ENCODE measurements around the gene KCNS1.

DNA sequence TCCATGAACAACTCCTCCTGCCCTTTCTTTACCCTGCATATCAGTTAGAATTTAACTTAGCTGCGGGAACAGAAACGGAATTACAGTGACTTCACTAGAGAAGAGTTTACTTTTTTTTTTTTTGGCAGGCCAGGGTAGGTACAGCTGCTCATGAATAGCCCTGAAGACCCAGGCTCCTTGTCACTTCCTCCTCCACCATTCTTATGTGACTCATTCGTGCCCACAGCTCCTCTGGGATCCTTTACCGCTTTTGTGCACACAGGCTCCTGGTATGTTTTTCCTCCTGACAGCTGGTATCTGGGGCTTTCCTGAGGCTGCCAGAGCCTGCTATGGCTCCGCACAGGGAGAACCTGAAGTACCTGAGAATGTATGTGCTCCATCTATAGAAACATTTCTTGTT lies 3.9 kb upstream of the KCNS1 start:
- TF ChIP-seq CTCF (IDR thresholded peaks at IDR 0.05) (no peak), POLR2A (IDR thresholded peaks at IDR 0.05) (no peak)

Data from tibial nerve (tissue), 3 donors.